CD4-positive, alpha-beta T cell treated with Interleukin-21 for 1 hour (primary cell): ENCODE results near the gene RAP1GDS1.

Source experiments
- DNase-seq: peaks from one replicate; pipeline ENCODE4 v3.0.0-alpha.2; 2020

RAP1GDS1 gene

GRCh38 chr4:98485816-98486345 lies 224.7 kb downstream of the RAP1GDS1 start:
- DNase-seq: no peak

- no peak for DNase-seq
Observed at GRCh38 chr4:98490251-98490650, 229.1 kb downstream of the RAP1GDS1 start.

- DNase-seq: no peak
Observed at GRCh38 chr4:98491899-98492559, 230.8 kb downstream of the RAP1GDS1 start.

GRCh38 chr4:98493296-98493695 lies 232.1 kb downstream of the RAP1GDS1 start:
- DNase-seq: no peak
